Progenitor cell of endocrine pancreas (in vitro differentiated cells): ENCODE results near the gene PRR19. TPM values are rescaled to one million over a fixed set of nuclear protein-coding genes. Genes with fewer than 3 reads are reported as not detected.

ENCODE experiments used
- DNase-seq: peaks from one replicate; pipeline ENCODE4 v3.0.0; 2021; ENCODE audit warnings: low spot score; ENCODE audit not compliant: unreplicated experiment
- H3K27ac Mint-ChIP-seq: 2 replicates; pipeline ENCODE4 v1.8.0; 2021; ENCODE audit warnings: mild to moderate bottlenecking, moderate library complexity, mixed read lengths
- H3K27me3 Mint-ChIP-seq: 2 replicates; pipeline ENCODE4 v1.8.0; 2021; ENCODE audit warnings: mixed read lengths
- H3K36me3 Mint-ChIP-seq: 2 replicates; pipeline ENCODE4 v1.8.0; 2022; ENCODE audit warnings: mixed read lengths; ENCODE audit not compliant: insufficient read depth
- H3K4me1 Mint-ChIP-seq: 2 replicates; pipeline ENCODE4 v1.8.0; 2021; ENCODE audit warnings: low read depth, mixed read lengths
- H3K4me3 Mint-ChIP-seq: 2 replicates; pipeline ENCODE4 v1.8.0; 2021; ENCODE audit warnings: low read depth, mild to moderate bottlenecking, moderate library complexity, mixed read lengths
- H3K9me3 Mint-ChIP-seq: 2 replicates; pipeline ENCODE4 v1.8.0; 2021; ENCODE audit warnings: low read depth, mixed read lengths
- total RNA-seq: library from RNA; stranded (reverse); gene quantifications from 2 replicates; pipeline ENCODE4 v1.2.1, GENCODE V29; 2021
- TF ChIP-seq, protein P1 (sequence below): fragments of 200-600 bp; sonication (generic); IDR thresholded peaks from one replicate; pipeline ENCODE4 v1.5.0; 2021; ENCODE audit warnings: antibody characterized with exemption, mild to moderate bottlenecking; ENCODE audit not compliant: unreplicated experiment

PRR19 gene
- total RNA-seq, 1 donor from 2014 or later = 3.4 TPM

DNA sequence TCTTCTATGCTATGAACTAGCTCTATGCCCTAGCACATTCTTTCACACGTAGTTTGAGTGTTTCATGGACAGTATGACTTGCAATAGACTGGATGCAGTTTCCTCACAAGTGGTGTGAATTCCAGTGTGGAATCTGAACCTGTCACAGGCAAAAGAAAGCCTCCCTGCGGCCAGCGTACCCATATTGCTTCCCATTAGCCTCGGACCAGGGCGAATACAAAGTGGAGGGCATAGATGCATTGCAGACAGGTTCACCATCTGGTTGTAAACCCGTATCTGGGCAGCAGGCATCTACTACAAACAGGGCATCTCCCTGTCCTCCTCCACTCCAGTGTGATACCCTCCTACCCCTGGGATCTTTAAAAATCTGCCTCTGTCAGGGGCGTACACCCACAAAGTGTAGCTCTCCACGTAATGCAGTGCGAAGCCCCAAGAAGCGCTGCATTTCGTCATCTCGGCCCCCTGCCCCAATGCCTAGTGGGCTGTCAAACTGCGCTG, 34.2 kb upstream of the PRR19 start:
- peaks cover 3% of the 10 kb centered on the region for H3K36me3 Mint-ChIP-seq
- H3K27ac Mint-ChIP-seq = no peak overlapping the region
- TF ChIP-seq, protein P1, sequence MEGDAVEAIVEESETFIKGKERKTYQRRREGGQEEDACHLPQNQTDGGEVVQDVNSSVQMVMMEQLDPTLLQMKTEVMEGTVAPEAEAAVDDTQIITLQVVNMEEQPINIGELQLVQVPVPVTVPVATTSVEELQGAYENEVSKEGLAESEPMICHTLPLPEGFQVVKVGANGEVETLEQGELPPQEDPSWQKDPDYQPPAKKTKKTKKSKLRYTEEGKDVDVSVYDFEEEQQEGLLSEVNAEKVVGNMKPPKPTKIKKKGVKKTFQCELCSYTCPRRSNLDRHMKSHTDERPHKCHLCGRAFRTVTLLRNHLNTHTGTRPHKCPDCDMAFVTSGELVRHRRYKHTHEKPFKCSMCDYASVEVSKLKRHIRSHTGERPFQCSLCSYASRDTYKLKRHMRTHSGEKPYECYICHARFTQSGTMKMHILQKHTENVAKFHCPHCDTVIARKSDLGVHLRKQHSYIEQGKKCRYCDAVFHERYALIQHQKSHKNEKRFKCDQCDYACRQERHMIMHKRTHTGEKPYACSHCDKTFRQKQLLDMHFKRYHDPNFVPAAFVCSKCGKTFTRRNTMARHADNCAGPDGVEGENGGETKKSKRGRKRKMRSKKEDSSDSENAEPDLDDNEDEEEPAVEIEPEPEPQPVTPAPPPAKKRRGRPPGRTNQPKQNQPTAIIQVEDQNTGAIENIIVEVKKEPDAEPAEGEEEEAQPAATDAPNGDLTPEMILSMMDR = no peak
- no peak overlapping the region for H3K4me3 Mint-ChIP-seq
- DNase-seq = no peak
- H3K4me1 Mint-ChIP-seq = peaks cover 22% of the 10 kb centered on the region
- no peaks in the 10 kb centered on the region for H3K9me3 Mint-ChIP-seq
- no peaks in the 10 kb centered on the region for H3K27me3 Mint-ChIP-seq

DNA sequence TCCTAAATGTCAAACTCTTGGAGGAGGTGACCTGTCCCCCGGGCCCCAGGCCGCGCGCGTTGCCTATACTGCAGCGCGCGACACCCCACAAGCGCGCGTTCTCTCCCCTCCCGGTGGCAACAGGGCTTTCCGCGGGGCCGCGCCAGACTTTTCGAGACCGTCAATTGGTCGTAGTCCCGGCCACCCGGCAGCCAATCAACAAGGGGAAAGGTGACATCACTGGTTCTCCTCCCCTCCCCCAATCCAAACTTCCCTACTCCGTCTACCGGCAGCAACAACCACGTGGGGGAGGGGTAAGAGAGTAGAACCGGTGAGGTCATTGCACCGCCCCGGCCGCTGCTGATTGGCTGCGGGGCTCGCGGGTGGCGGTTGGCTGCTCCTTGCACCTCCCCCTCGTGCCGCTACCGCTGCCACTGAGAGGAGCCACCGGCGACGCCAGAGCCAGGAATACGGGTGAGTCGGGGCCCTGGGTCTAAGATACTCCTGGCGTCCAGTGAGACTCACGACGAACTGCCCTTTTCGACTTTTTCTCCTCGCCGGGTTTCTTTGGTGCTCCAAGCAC, 33.7 kb upstream of the PRR19 start:
- Mint-ChIP-seq H3K27ac (no peak overlapping the region), H3K4me1 (peaks cover 22% of the 10 kb centered on the region), H3K4me3 (no peak overlapping the region), H3K36me3 (peaks cover 4% of the 10 kb centered on the region), H3K27me3 (no peaks in the 10 kb centered on the region), H3K9me3 (no peaks in the 10 kb centered on the region)
- TF ChIP-seq, protein P1 = no peak
- DNase-seq = peak; percentile 98

DNA sequence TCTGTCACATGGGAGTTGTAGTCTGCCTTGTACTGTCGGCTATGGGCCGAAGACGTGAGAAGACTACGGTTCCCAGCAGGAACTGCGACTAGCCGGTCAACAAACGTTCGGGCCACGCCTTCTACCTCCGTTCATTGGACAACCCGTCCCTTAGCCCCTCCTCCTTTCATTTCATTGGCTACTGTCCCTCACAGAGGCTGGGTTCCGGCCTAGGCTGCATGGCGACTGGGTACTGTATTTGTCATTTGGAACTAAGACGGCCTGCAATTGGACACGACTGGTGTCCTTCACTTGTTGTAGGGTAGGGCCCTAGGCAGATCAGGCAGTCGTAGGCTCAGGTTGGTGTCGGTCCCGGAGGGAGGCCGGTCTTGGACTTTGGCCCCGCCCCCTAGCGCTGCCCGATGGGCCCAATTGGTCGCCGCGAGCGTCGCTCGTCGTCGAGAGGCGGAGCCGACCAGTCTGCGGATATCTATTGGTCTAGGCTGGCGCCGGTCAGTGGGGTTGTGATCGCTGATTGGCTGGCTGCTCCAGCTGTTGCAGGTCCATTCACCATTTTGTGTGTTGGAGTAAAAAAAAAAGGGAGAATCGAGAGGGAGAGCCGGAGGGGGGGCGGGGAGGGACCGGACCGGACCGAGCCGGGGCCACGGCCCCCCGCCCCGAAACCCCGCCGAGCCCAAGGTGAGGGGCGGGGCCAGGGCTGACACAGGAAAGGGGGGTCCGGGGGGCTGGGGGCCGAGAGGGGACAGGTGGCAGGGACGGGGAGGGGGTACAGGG, 33.0 kb upstream of the PRR19 start, which contains the start of gene CIC:
Gene CIC, plus strand, starts transcription at position 549 of the 774 bp plus-strand sequence. CDS start 2,532 bp downstream, outside the sequence.
- H3K4me3 Mint-ChIP-seq = no peak within 1 kb of the TSS
- peak; percentile 98 for DNase-seq
- TF ChIP-seq, protein P1 = no peak
- peaks cover 7% of the 10 kb centered on the region for H3K36me3 Mint-ChIP-seq
- no peaks in the 10 kb centered on the region for H3K27me3 Mint-ChIP-seq
- H3K27ac Mint-ChIP-seq = peak within 1 kb of the TSS; percentile 91
- no peaks in the 10 kb centered on the region for H3K9me3 Mint-ChIP-seq
- H3K4me1 Mint-ChIP-seq = peaks cover 22% of the 10 kb centered on the region

DNA sequence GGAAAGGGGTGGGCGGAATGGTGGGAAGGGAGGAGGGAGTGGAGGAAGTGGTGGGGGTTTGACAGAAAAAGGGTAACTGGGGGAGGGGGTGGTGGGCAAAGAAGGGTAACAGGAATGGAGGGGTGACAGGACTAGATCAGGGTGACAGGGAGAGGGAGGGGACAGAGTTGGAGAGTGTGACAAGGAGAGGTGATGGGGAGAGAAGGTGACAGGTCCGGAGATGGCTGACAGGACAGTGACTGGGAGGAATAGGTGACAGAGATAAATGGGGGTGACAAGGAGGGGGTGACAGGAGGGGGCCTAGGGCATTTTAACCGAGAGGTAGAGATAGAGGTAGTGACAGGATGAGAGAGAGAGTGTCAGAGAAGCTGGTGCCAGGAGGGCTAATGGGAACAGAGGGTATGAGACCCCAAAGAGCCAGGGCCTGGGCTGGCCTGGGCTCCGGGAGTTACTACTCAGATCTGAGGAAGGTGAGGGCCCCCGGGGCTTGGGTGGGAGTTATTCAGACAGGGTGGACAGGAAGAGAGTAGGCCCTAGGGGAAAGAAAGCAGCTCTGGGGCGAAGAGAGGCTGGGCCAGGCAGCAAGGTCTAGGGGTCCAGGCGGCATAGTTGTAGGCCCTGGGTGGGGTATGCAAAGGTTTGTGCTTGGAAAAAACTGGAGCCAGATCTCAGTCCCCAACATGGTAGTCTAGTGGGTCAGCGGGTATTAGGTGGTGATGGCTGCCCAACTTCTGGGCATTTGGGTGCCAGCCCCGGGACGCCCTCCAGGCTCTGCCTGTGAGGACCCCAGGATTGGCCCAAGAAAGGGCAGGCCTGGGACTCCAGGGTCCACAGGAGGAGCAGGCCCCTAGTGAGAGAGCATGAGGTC, 32.2 kb upstream of the PRR19 start:
- peak overlapping the region; percentile 91 for H3K27ac Mint-ChIP-seq
- TF ChIP-seq, protein P1 = no peak
- no peak overlapping the region for H3K4me3 Mint-ChIP-seq
- H3K27me3 Mint-ChIP-seq = no peaks in the 10 kb centered on the region
- peaks cover 22% of the 10 kb centered on the region for H3K4me1 Mint-ChIP-seq
- DNase-seq = no peak
- H3K9me3 Mint-ChIP-seq = no peaks in the 10 kb centered on the region
- peaks cover 7% of the 10 kb centered on the region for H3K36me3 Mint-ChIP-seq
